ENCODE measurements around the gene RNF4.

- no peak for TF ChIP-seq CTCF (IDR thresholded peaks at IDR 0.05; ENCODE audit: insufficient read depth, low read depth, low read length)
- TF ChIP-seq EZH2 (IDR thresholded peaks at IDR 0.05; ENCODE audit: insufficient read depth, low read length), result no peak
Observed at GRCh38 chr4:2507855-2508254, 38.9 kb downstream of the RNF4 start.
